Bronchial epithelial cell (primary cell): Measurements from ENCODE around the gene RUNX1. TPM values are rescaled to one million over a fixed set of nuclear protein-coding genes. Genes with fewer than 3 reads are reported as not detected.

Experiments
- DNase-seq: peaks from one replicate; pipeline ENCODE4 v3.0.0-alpha.2; 2010; ENCODE audit warnings: low read depth
- FAIRE-seq: peaks from 2 replicates; lab custom pipeline; 2011; peaks lifted over from hg19 to GRCh38; lab: Jason Lieb, UNC
- H3K27me3 ChIP-seq: 2 replicates; pipeline ENCODE4 v1.5.1; 2011; ENCODE audit warnings: low read length; ENCODE audit not compliant: control insufficient read depth, insufficient read depth
- H3K36me3 ChIP-seq: 2 replicates; pipeline ENCODE4 v1.5.1; 2011; ENCODE audit warnings: low read length; ENCODE audit not compliant: control insufficient read depth, insufficient read depth
- H3K4me3 ChIP-seq: 2 replicates; pipeline ENCODE4 v1.5.1; 2011; ENCODE audit warnings: mild to moderate bottlenecking, low read depth, low read length, control low read depth
- CTCF ChIP-seq: IDR thresholded peaks from 2 replicates; pipeline ENCODE4 v1.5.1; 2011; ENCODE audit warnings: mild to moderate bottlenecking, moderate library complexity, low read length, control low read depth, inconsistent platforms; ENCODE audit not compliant: insufficient read depth, severe bottlenecking
- total RNA-seq: library from RNA; depleted of rRNA; stranded (reverse); fragments of >200 nt; gene quantifications from 2 replicates; pipeline ENCODE4 v1.2.1, GENCODE V29; 2014

The RUNX1 gene
- total RNA-seq, 1 donor from 2014 or later = 11.8 TPM

- DNase-seq (no peak), FAIRE-seq (no peak)
- H3K4me3 ChIP-seq = no peak overlapping the region
- no peaks in the 10 kb centered on the region for H3K27me3 ChIP-seq
- TF ChIP-seq CTCF = no peak
- H3K36me3 ChIP-seq = no peaks in the 10 kb centered on the region
Measured at GRCh38 chr21:35028451-35028978, 20.6 kb downstream of the RUNX1 start.

- Histone ChIP-seq H3K27me3 (no peaks in the 10 kb centered on the region), H3K36me3 (no peaks in the 10 kb centered on the region), H3K4me3 (no peak overlapping the region)
- FAIRE-seq (no peak), DNase-seq (no peak)
- no peak for TF ChIP-seq CTCF
Measured at GRCh38 chr21:35027563-35028450, 21.3 kb downstream of the RUNX1 start.

GRCh38 chr21:35026617-35027562 lies 22.2 kb downstream of the RUNX1 start:
- TF ChIP-seq CTCF = no peak
- Histone ChIP-seq H3K27me3 (no peaks in the 10 kb centered on the region), H3K36me3 (no peaks in the 10 kb centered on the region), H3K4me3 (peak overlapping the region; percentile 11)
- DNase-seq (peak; percentile 15), FAIRE-seq (no peak)

GRCh38 chr21:35026153-35026500 lies 23.0 kb downstream of the RUNX1 start:
- FAIRE-seq = no peak

More at GRCh38 chr21:35026153-35026500, 23.0 kb downstream of the RUNX1 start:
- no peak overlapping the region for H3K4me3 ChIP-seq
- H3K27me3 ChIP-seq = no peaks in the 10 kb centered on the region
- no peak for DNase-seq
- H3K36me3 ChIP-seq = no peaks in the 10 kb centered on the region
- TF ChIP-seq CTCF = no peak
